ENCODE results near the gene LSAMP. TPM values are rescaled to one million over a fixed set of nuclear protein-coding genes. Genes with fewer than 3 reads are reported as not detected.
A peak's percentile ranks its signal among the peaks of the same experiment; 100 is the strongest.

Gene LSAMP
- total RNA-seq, 1 experiment from 2014 or later, result not detected

- H3K4me1 Mint-ChIP-seq (ENCODE audit: low read depth, unreplicated experiment), result no peaks in the 10 kb centered on the region
- Histone ChIP-seq H3K4me1 (no peaks in the 10 kb centered on the region), H3K27me3 (replicated peaks; ENCODE audit: control insufficient read depth, insufficient read depth, low read length) (no peaks in the 10 kb centered on the region), H3K9me3 (no peaks in the 10 kb centered on the region), H3K36me3 (ENCODE audit: control insufficient read depth, insufficient read depth, low read length) (no peaks in the 10 kb centered on the region), H3K4me3 (ENCODE audit: low read depth, low read length) (no peak overlapping the region)
- no peak for DNase-seq
- H3K4me3 Mint-ChIP-seq (ENCODE audit: unreplicated experiment), result no peak overlapping the region
- POLR2A ChIA-PET, result interaction anchor here (0.6 kb wide), 1 partner anchor 947 kb away, joined by 3 read pairs; no protein-coding TSS in a partner anchor
- H3K27ac Mint-ChIP-seq (ENCODE audit: unreplicated experiment), result no peak overlapping the region
- CTCF ChIA-PET, result no interaction called here
- no TSS peak for BruUV-seq (replicated peaks)
- H3K36me3 Mint-ChIP-seq (ENCODE audit: insufficient read depth, unreplicated experiment), result no peaks in the 10 kb centered on the region
- no peaks in the 10 kb centered on the region for H3K9me3 Mint-ChIP-seq (ENCODE audit: unreplicated experiment)
- TF ChIP-seq CTCF (IDR thresholded peaks at IDR 0.05; ENCODE audit: insufficient read depth in 1 of 2, low read depth in 1 of 2, low read length in 1 of 2, severe bottlenecking in 1 of 2, unreplicated experiment in 1 of 2), result no peak
- intact Hi-C loops (cut with micrococcal nuclease; ENCODE audit: unreplicated experiment), result loop anchor here (10.0 kb wide), 1 partner anchor 90 kb away; no protein-coding TSS in a partner anchor
- peaks cover 4% of the 10 kb centered on the region for H3K27me3 Mint-ChIP-seq (ENCODE audit: insufficient read depth, unreplicated experiment)
These were observed 530.2 kb downstream of the LSAMP start for GRCh38 chr3:115915061-115915460.

DNA sequence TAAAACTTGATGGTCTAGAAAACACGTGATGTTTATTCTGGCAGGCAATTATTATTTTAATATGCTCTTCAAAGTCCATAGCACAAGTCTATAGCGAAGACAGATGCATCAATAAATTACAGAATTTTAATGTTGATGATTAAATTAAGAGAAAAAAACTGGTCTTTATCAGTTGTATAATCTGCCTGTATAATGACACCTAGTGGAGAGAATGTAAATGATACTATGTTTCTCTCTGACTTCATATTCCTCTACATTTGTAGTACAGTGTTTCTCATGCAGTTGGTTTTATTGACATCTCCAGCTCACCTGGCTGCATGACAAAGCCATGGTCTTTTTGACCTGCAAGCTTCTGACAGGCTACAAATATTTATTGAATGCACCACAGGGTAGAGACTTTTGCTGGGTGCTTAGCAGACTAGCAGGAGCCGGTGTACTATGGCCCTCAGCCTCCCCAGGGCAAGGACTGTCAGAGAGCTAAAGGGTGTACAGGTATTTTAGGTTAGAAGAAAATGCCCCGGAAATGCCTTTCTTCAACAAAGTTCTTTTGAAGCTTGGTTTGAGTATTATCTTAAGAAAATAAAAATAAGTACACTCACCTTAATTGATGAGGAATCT is 532.1 kb downstream of the LSAMP start:
- CTCF ChIA-PET, result no interaction called here
- peak; percentile 7 to 35 for TF ChIP-seq CTCF (IDR thresholded peaks at IDR 0.05; ENCODE audit: insufficient read depth in 1 of 2, low read depth in 1 of 2, low read length in 1 of 2, severe bottlenecking in 1 of 2, unreplicated experiment in 1 of 2)
- no peaks in the 10 kb centered on the region for H3K4me1 ChIP-seq
- POLR2A ChIA-PET, result no interaction called here
- H3K27me3 Mint-ChIP-seq (ENCODE audit: insufficient read depth, unreplicated experiment), result peaks cover 6% of the 10 kb centered on the region
- no peaks in the 10 kb centered on the region for H3K4me1 Mint-ChIP-seq (ENCODE audit: low read depth, unreplicated experiment)
- no peaks in the 10 kb centered on the region for H3K27me3 ChIP-seq (replicated peaks; ENCODE audit: control insufficient read depth, insufficient read depth, low read length)
- H3K9me3 ChIP-seq, result no peaks in the 10 kb centered on the region
- no peak overlapping the region for H3K4me3 Mint-ChIP-seq (ENCODE audit: unreplicated experiment)
- intact Hi-C loops (cut with micrococcal nuclease; ENCODE audit: unreplicated experiment), result loop anchor here (10.0 kb wide), 1 partner anchor 88 kb away; no protein-coding TSS in a partner anchor
- H3K36me3 Mint-ChIP-seq (ENCODE audit: insufficient read depth, unreplicated experiment), result no peaks in the 10 kb centered on the region
- DNase-seq, result no peak
- H3K4me3 ChIP-seq (ENCODE audit: low read depth, low read length), result no peak overlapping the region
- no peak overlapping the region for H3K27ac Mint-ChIP-seq (ENCODE audit: unreplicated experiment)
- H3K36me3 ChIP-seq (ENCODE audit: control insufficient read depth, insufficient read depth, low read length), result no peaks in the 10 kb centered on the region
- no peaks in the 10 kb centered on the region for H3K9me3 Mint-ChIP-seq (ENCODE audit: unreplicated experiment)
- no TSS peak for BruUV-seq (replicated peaks)

DNA sequence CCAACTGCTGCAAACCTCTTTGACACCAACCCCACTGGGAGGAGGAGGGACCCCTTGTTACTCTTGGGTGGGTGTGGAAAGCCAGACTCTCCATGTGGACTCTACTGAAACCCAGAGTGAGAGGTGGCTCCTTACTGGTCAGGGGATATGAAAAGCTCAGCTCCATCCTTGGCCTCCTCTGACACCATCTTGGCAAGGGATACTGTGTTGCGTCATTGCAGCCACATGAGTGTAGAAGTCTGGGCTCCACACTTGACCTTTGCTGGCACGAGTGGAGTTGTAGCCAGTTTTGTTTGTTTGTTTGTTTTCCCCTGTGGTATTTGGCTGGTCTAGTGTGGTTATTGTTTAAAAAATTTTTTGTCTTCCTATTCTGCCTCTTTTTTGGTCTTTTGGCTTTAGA is 532.9 kb downstream of the LSAMP start:
- Mint-ChIP-seq H3K27me3 (ENCODE audit: insufficient read depth, unreplicated experiment) (peaks cover 6% of the 10 kb centered on the region), H3K36me3 (ENCODE audit: insufficient read depth, unreplicated experiment) (no peaks in the 10 kb centered on the region), H3K4me3 (ENCODE audit: unreplicated experiment) (no peak overlapping the region), H3K27ac (ENCODE audit: unreplicated experiment) (no peak overlapping the region), H3K9me3 (ENCODE audit: unreplicated experiment) (no peaks in the 10 kb centered on the region), H3K4me1 (ENCODE audit: low read depth, unreplicated experiment) (no peaks in the 10 kb centered on the region)
- H3K4me1 ChIP-seq, result no peaks in the 10 kb centered on the region
- H3K4me3 ChIP-seq (ENCODE audit: low read depth, low read length), result no peak overlapping the region
- no peak for DNase-seq
- intact Hi-C loops (cut with micrococcal nuclease; ENCODE audit: unreplicated experiment), result loop anchor here (10.0 kb wide), 1 partner anchor 88 kb away; no protein-coding TSS in a partner anchor
- CTCF ChIA-PET, result no interaction called here
- H3K36me3 ChIP-seq (ENCODE audit: control insufficient read depth, insufficient read depth, low read length), result no peaks in the 10 kb centered on the region
- TF ChIP-seq CTCF (IDR thresholded peaks at IDR 0.05; ENCODE audit: insufficient read depth in 1 of 2, low read depth in 1 of 2, low read length in 1 of 2, severe bottlenecking in 1 of 2, unreplicated experiment in 1 of 2), result no peak
- BruUV-seq (replicated peaks), result no TSS peak
- H3K9me3 ChIP-seq, result no peaks in the 10 kb centered on the region
- H3K27me3 ChIP-seq (replicated peaks; ENCODE audit: control insufficient read depth, insufficient read depth, low read length), result no peaks in the 10 kb centered on the region
- POLR2A ChIA-PET, result interaction anchor here (0.6 kb wide), 1 partner anchor 1809 kb away, joined by 3 read pairs; no protein-coding TSS in a partner anchor

Data from Caco-2 (cell line).